HepG2 (cell line): Measurements from ENCODE around the gene MEF2A. TPM values are rescaled to one million over a fixed set of nuclear protein-coding genes. Genes with fewer than 3 reads are reported as not detected.

Source experiments
- ATAC-seq: fragments of 200-7000 bp; cut with Tn5 transposase; 3 replicates; pipeline ENCODE4 v1.9.1; 2020; ENCODE audit warnings: mild to moderate bottlenecking, moderate library complexity
- BruUV-seq: library from RNA; stranded (reverse); fragments of 400-500 nt; replicated peaks from 2 replicates; lab custom pipeline; 2021; lab: Mats Ljungman, UMichigan
- CTCF ChIA-PET: fragments of 300-600 bp; formaldehyde crosslinking; extraction: SDS; loops from one replicate; lab custom pipeline; 2021; ENCODE audit warnings: low total read pairs, inconsistent platforms, low intra/inter-chr PET ratio; lab: Yijun Ruan, JAX
- POLR2A ChIA-PET: fragments of 350-600 bp; sonication (Branson Sonifier 250); formaldehyde crosslinking; loops from one replicate; lab custom pipeline; 2020; ENCODE audit warnings: antibody characterized with exemption, inconsistent platforms; lab: Yijun Ruan, JAX
- DNase-seq: peaks from one replicate; pipeline ENCODE4 v3.0.0-alpha.2; 2015; ENCODE audit warnings: low spot score
- FAIRE-seq: peaks from 3 replicates; lab custom pipeline; 2011; peaks lifted over from hg19 to GRCh38; lab: Jason Lieb, UNC
- H2AFZ ChIP-seq: one replicate; pipeline ENCODE4 v1.6.1; 2011; ENCODE audit warnings: low read length, inconsistent platforms
- H3K27ac ChIP-seq: fragments of 300-600 bp; 3 replicates; pipeline ENCODE4 v1.8.0; 2011; ENCODE audit warnings: mixed run types, mild to moderate bottlenecking, mixed read lengths, low read length, inconsistent platforms; ENCODE audit not compliant: insufficient read depth; ENCODE audit errors: extremely low read length
- H3K27me3 ChIP-seq, 2 experiments: fragments of 200-600 bp in 1 of 2; 2 replicates in 1 of 2; 3 replicates in 1 of 2; pipeline versions ENCODE4 v1.6.0 to v1.8.0; 2011; ENCODE audit warnings: low read length in 2 of 2, mild to moderate bottlenecking in 2 of 2, moderate library complexity in 2 of 2, inconsistent platforms in 1 of 2; ENCODE audit not compliant: insufficient read depth in 2 of 2, control insufficient read depth in 1 of 2
- H3K36me3 ChIP-seq, 2 experiments: fragments of 200-600 bp in 1 of 2; replicated peaks in 1 of 2; 2 replicates in 1 of 2; 3 replicates in 1 of 2; pipeline versions ENCODE4 v1.5.1 to v1.8.0; 2011; ENCODE audit warnings: low read length in 2 of 2, inconsistent platforms in 1 of 2; ENCODE audit not compliant: insufficient read depth in 2 of 2, control insufficient read depth in 1 of 2
- H3K4me1 ChIP-seq: 2 replicates; pipeline ENCODE4 v1.5.1; 2012; ENCODE audit warnings: low read length, inconsistent platforms; ENCODE audit not compliant: insufficient read depth
- H3K4me2 ChIP-seq: 2 replicates; pipeline ENCODE4 v1.6.0; 2011; ENCODE audit warnings: low read depth, low read length, inconsistent platforms
- H3K4me3 ChIP-seq, 3 experiments: fragments of 200-600 bp in 1 of 3; sonication (generic), shearing (Covaris generic) in 1 of 3; replicated peaks in 1 of 3; 2 replicates each; pipeline ENCODE4 v1.5.1; 2011 to 2016; ENCODE audit warnings: low read length in 3 of 3, inconsistent platforms in 2 of 3, low read depth in 2 of 3, mild to moderate bottlenecking in 2 of 3, control low read depth in 1 of 3, mixed read lengths in 1 of 3; ENCODE audit not compliant: insufficient read depth in 1 of 3
- H3K79me2 ChIP-seq: one replicate; pipeline ENCODE4 v1.6.1; 2011; ENCODE audit warnings: low read length, inconsistent platforms; ENCODE audit not compliant: insufficient read depth
- H3K9ac ChIP-seq: 2 replicates; pipeline ENCODE4 v1.6.0; 2011; ENCODE audit warnings: mild to moderate bottlenecking, low read depth, low read length, inconsistent platforms; ENCODE audit not compliant: insufficient read depth
- H3K9me3 ChIP-seq: 2 replicates; pipeline ENCODE4 v1.5.1; 2012; ENCODE audit warnings: mild to moderate bottlenecking, low read length
- H4K20me1 ChIP-seq: 2 replicates; pipeline ENCODE4 v1.6.0; 2011; ENCODE audit warnings: inconsistent platforms, mild to moderate bottlenecking, low read length, moderate library complexity; ENCODE audit not compliant: insufficient read depth
- KLF12 ChIP-seq: sonication (generic); formaldehyde crosslinking; IDR thresholded peaks from 2 replicates; pipeline ENCODE4 v1.4.0; 2020; ENCODE audit warnings: missing genetic modification reagents, borderline replicate concordance
- RFX5 ChIP-seq: IDR thresholded peaks from 2 replicates; pipeline ENCODE4 v1.6.1; 2011; ENCODE audit warnings: low read depth, low read length, improper control_type of control experiment
- RNF219 ChIP-seq: sonication (generic); formaldehyde crosslinking; IDR thresholded peaks from 2 replicates; pipeline ENCODE4 v1.5.0; 2020; ENCODE audit warnings: mild to moderate bottlenecking, missing genetic modification reagents
- ZNF20 ChIP-seq: sonication (generic); formaldehyde crosslinking; IDR thresholded peaks from 2 replicates; pipeline ENCODE4 v1.4.0; 2020; ENCODE audit warnings: mild to moderate bottlenecking, moderate library complexity, missing genetic modification reagents
- WGBS: methylation state at CpG from one replicate; pipeline ENCODE4 v1.1.6; 2017; ENCODE audit warnings: low lambda C conversion rate; 5-methylcytosine and 5-hydroxymethylcytosine counted together
- in situ Hi-C: cut with HindIII; loops from 2 replicates; pipeline ENCODE4 v1.10.0; 2017; ENCODE audit warnings: low pct_unique_long_range_greater_than_20kb; ENCODE audit not compliant: extremely low pct_ligation_motif_present
- intact Hi-C: fragments of 100-400 bp; cut with micrococcal nuclease; formaldehyde crosslinking; loops from one replicate; pipeline ENCODE4 v1.10.0; 2022; ENCODE audit not compliant: unreplicated experiment
- polyA plus RNA-seq, 8 experiments: library from polyadenylated mRNA; depleted of rRNA in 3 of 8; stranded (reverse) in 7 of 8; unstranded in 1 of 8; fragments of >200 nt; fragmentation: Illumina TruSeq in 4 of 8; extraction: Trizol in 4 of 8; gene quantifications; 2 replicates each; pipeline versions ENCODE4 v1.2.1 to v1.2.3, GENCODE V29; 2011 to 2016; ENCODE audit warnings: low read depth in 4 of 8, missing spikeins in 1 of 8, mixed read lengths in 1 of 8; ENCODE audit not compliant: insufficient read depth in 1 of 8
- total RNA-seq, 5 experiments: library from RNA; depleted of rRNA; stranded (reverse); fragments of >200 nt; fragmentation: Illumina TruSeq; extraction: Trizol; gene quantifications; 2 replicates each; pipeline ENCODE4 v1.2.3, GENCODE V29; 2016; ENCODE audit warnings: low read depth in 1 of 5
- TF ChIP-seq, protein P1 (sequence below), 2 experiments: fragments of 450-650 bp in 1 of 2; sonication (generic) in 1 of 2; formaldehyde crosslinking; IDR thresholded peaks; 2 replicates each; pipeline versions ENCODE4 v1.5.0 to v1.8.0; 2020 to 2022; ENCODE audit warnings: mild to moderate bottlenecking in 1 of 2, missing genetic modification reagents in 1 of 2

The MEF2A gene
- total and polyA plus RNA-seq, 2 of the 13 experiments (the other 11 are each of a cell fraction or from before 2014, with no cell fraction given): 15.2 to 24.4 TPM

DNA sequence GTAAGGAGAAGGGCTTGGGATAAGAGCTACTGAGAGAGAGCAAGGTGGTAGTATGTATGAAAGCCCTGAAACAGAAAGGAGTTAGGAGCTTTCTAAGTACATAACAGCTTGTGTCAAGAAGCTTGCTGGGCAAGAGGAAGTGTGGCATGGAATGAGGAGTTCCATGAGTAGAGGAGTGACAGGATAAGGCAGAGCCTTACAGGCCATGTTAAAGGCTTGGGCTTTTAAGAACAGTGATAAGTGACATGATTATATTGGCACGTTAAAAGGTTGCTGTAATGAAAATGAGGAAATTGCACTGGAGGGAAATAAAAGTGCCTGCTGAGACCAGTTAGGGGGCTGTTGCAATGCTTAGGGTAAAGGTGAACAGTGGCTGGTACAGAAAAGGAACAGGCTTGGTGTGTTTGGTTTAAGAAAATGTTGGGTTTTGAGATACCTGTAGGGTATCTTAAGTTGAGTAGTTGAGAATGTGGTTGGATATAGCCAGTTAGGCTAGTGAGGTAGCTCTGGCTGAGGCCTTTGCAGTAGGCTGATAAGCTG lies 49.0 kb downstream of the MEF2A start (continued):
- no peak for TF ChIP-seq ZNF20 (CRISPR knock-in tag)

DNA sequence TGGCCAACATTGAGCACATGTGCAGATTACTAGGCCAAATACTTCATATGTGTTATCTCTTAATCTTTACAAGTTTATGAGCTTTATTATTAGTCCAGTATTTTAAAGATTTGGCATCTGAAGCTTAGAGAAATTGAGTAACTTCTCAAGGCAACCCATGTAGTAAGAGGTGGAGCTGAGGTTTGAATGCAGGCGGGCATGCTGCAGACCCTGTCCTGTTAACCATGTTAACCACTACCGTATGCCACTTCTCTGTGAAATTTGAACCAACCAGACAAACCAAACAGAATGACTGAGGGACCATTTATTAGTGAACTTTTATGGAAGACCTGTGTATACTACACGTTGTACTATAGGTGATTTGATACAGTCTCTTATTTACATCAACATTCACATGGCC lies 49.7 kb downstream of the MEF2A start:
- Histone ChIP-seq H3K4me1 (peaks cover 51% of the 10 kb centered on the region), H3K79me2 (peaks cover 66% of the 10 kb centered on the region), H4K20me1 (peaks cover 10% of the 10 kb centered on the region; the same call in 1 of the 2 replicates), H2AFZ (no peak overlapping the region), H3K9ac (no peak overlapping the region), H3K4me3 (no peak overlapping the region), H3K27me3 (no peaks in the 10 kb centered on the region), H3K9me3 (no peaks in the 10 kb centered on the region), H3K27ac (no peak overlapping the region), H3K4me2 (no peak overlapping the region), H3K36me3 (no peaks in the 10 kb centered on the region)
- in situ Hi-C loops: no loop called here
- intact Hi-C loops: no loop called here
- CTCF ChIA-PET: no interaction called here
- BruUV-seq: no TSS peak
- 97% methylated on average over 3 of the region's 3 CpGs for WGBS
- no peak for ATAC-seq
- DNase-seq: no peak
- TF ChIP-seq RFX5 (no peak), KLF12 (CRISPR knock-in tag) (no peak), RNF219 (CRISPR knock-in tag) (no peak)
- TF ChIP-seq, protein P1, sequence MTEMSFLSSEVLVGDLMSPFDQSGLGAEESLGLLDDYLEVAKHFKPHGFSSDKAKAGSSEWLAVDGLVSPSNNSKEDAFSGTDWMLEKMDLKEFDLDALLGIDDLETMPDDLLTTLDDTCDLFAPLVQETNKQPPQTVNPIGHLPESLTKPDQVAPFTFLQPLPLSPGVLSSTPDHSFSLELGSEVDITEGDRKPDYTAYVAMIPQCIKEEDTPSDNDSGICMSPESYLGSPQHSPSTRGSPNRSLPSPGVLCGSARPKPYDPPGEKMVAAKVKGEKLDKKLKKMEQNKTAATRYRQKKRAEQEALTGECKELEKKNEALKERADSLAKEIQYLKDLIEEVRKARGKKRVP (CRISPR knock-in tag; IDR thresholded peaks at IDR 0.05): no peak
- FAIRE-seq: no peak
- POLR2A ChIA-PET: interaction anchor here (0.8 kb wide), 1 partner anchor 48 kb away, joined by 3 read pairs; no protein-coding TSS in a partner anchor
